Gastroesophageal sphincter (tissue), 3 donors: ENCODE measurements around the gene SLC66A3.

ENCODE experiments used
- CTCF ChIP-seq, 4 experiments: fragments of 200-600 bp in 2 of 4; fragments of 450-650 bp in 2 of 4; sonication (generic) in 1 of 4; IDR thresholded peaks; one replicate each; pipeline ENCODE4 v1.5.1; 2017 to 2019; ENCODE audit warnings: antibody characterized with exemption in 4 of 4, mild to moderate bottlenecking in 2 of 4, moderate library complexity in 2 of 4
- EP300 ChIP-seq: sonication (generic); formaldehyde crosslinking; IDR thresholded peaks from one replicate; pipeline ENCODE4 v1.6.1; 2017; ENCODE audit warnings: antibody characterized with exemption, mild to moderate bottlenecking
- POLR2A ChIP-seq, 2 donors: fragments of 450-650 bp; IDR thresholded peaks; one replicate each; pipeline ENCODE4 v1.6.1; 2017; ENCODE audit warnings: antibody characterized with exemption in 2 of 2, mild to moderate bottlenecking in 2 of 2, moderate library complexity in 1 of 2
- POLR2AphosphoS5 ChIP-seq: sonication (generic); formaldehyde crosslinking; IDR thresholded peaks from one replicate; pipeline ENCODE4 v1.6.1; 2017; ENCODE audit warnings: antibody characterized with exemption

DNA sequence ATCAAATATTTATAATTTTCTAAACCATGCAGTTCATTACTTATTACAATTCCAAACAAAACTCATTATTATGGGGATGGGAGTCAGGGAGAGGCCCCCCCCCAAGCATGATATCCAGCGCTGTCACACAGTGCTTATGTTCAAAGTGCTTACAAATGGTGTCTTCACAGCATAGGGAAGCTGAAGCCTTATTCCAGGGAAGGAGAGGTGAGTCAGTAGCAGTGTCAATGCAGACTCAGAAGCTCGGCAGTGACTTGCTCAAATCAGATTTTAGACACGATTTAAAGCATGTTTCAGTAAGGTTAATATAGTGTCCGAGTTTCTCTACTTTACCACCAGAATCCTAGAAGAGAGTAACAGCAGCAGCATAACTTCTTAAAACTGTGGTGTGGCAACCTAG is 24.6 kb downstream of the SLC66A3 start:
- no peak for TF ChIP-seq POLR2AphosphoS5
- TF ChIP-seq CTCF (IDR thresholded peaks at IDR 0.05), result no peak
- TF ChIP-seq POLR2A (IDR thresholded peaks at IDR 0.05), result no peak
- no peak for TF ChIP-seq EP300
